K562 (cell line): Measurements from ENCODE around the gene DOCK6. TPM values are rescaled to one million over a fixed set of nuclear protein-coding genes. Genes with fewer than 3 reads are reported as not detected.

Experiments
- ESRRA ChIP-seq: fragments of 450-650 bp; IDR thresholded peaks from 2 replicates; pipeline ENCODE4 v1.6.1; 2014; ENCODE audit warnings: low read depth, mild to moderate bottlenecking, moderate library complexity, borderline replicate concordance
- FOXO4 ChIP-seq: fragments of 450-650 bp; formaldehyde crosslinking; IDR thresholded peaks from 2 replicates; pipeline ENCODE4 v1.4.0; 2020; ENCODE audit warnings: mild to moderate bottlenecking, moderate library complexity
- HDAC1 ChIP-seq, 2 experiments: fragments of 450-650 bp; IDR thresholded peaks; 2 replicates each; pipeline ENCODE4 v1.6.1; 2016 to 2017; ENCODE audit warnings: inconsistent platforms in 1 of 2, mild to moderate bottlenecking in 1 of 2, moderate library complexity in 1 of 2
- HINFP ChIP-seq: fragments of 450-650 bp; conservative IDR thresholded peaks from 2 replicates; pipeline ENCODE4 v1.6.1; 2016; ENCODE audit warnings: missing genetic modification characterization, low read depth, mild to moderate bottlenecking, control low read depth, missing compliant biosample characterization
- HNRNPLL ChIP-seq: fragments of 200-400 bp; formaldehyde crosslinking; IDR thresholded peaks from 2 replicates; pipeline ENCODE4 v1.6.1; 2017; ENCODE audit warnings: low read length, low read depth, mild to moderate bottlenecking; ENCODE audit not compliant: poor library complexity, severe bottlenecking
- JUND ChIP-seq, 2 experiments: IDR thresholded peaks; 2 replicates in 1 of 2; 3 replicates in 1 of 2; pipeline ENCODE4 v1.6.1; 2011; ENCODE audit warnings: borderline replicate concordance in 2 of 2, low read depth in 2 of 2, low read length in 2 of 2, improper control_type of control experiment in 1 of 2, missing biosample characterization in 1 of 2, missing genetic modification characterization in 1 of 2, missing genetic modification reagents in 1 of 2
- MTA3 ChIP-seq: fragments of 450-650 bp; formaldehyde crosslinking; IDR thresholded peaks from 2 replicates; pipeline ENCODE4 v1.6.1; 2017; ENCODE audit warnings: mild to moderate bottlenecking, borderline replicate concordance
- RERE ChIP-seq: sonication (generic); formaldehyde crosslinking; IDR thresholded peaks from 2 replicates; pipeline ENCODE4 v1.8.0; 2023; ENCODE audit warnings: missing genetic modification reagents, mild to moderate bottlenecking, borderline replicate concordance
- SMC3 ChIP-seq: conservative IDR thresholded peaks from 2 replicates; pipeline ENCODE4 v1.6.1; 2011; ENCODE audit warnings: low read depth, low read length, improper control_type of control experiment; ENCODE audit not compliant: insufficient read depth
- STAT5B ChIP-seq: fragments of 250-450 bp; sonication (Bioruptor Pico); IDR thresholded peaks from 2 replicates; pipeline ENCODE4 v1.8.0; 2021; ENCODE audit warnings: mild to moderate bottlenecking, inconsistent platforms
- STAT6 ChIP-seq: sonication (generic); formaldehyde crosslinking; IDR thresholded peaks from 2 replicates; pipeline ENCODE4 v1.8.1; 2023; ENCODE audit warnings: mild to moderate bottlenecking, missing genetic modification reagents
- ZNF140 ChIP-seq: fragments of 250-450 bp; sonication (Bioruptor Pico); IDR thresholded peaks from 2 replicates; pipeline ENCODE4 v1.8.0; 2021; ENCODE audit warnings: moderate library complexity, mild to moderate bottlenecking, inconsistent platforms
- ZNF695 ChIP-seq: fragments of 450-650 bp; formaldehyde crosslinking; IDR thresholded peaks from 2 replicates; pipeline ENCODE4 v1.4.0; 2020; ENCODE audit warnings: mild to moderate bottlenecking, moderate library complexity
- polyA plus RNA-seq, 8 experiments: library from polyadenylated mRNA; depleted of rRNA in 4 of 8; stranded (reverse) in 5 of 8; unstranded in 3 of 8; fragments of >200 nt; fragmentation: Nextera tagmentation in 2 of 8; fragmentation: Illumina TruSeq in 1 of 8; extraction: Ambion mirVana in 2 of 8; extraction: Trizol in 1 of 8; gene quantifications; 2 replicates each; pipeline versions ENCODE4 v1.2.1 to v1.2.3, GENCODE V29; 2011 to 2014; ENCODE audit warnings: inconsistent platforms in 1 of 8, missing spikeins in 1 of 8
- total RNA-seq, 7 experiments: library from RNA; depleted of rRNA in 6 of 7; stranded (reverse); fragments of >200 nt in 6 of 7; fragmentation: Illumina TruSeq in 2 of 7; extraction: Trizol in 2 of 7; gene quantifications; 2 replicates each; pipeline versions ENCODE4 v1.2.1 to v1.2.3, GENCODE V29; 2011 to 2021; ENCODE audit warnings: low replicate concordance in 1 of 7

The DOCK6 gene
- total and polyA plus RNA-seq, 9 of the 15 experiments (the other 6 are each of a cell fraction or from before 2014, with no cell fraction given), result 0.35 to 19.3 (median 3.8) TPM

GRCh38 chr19:11197291-11198174 lies 64.8 kb downstream of the DOCK6 start, which contains the start of gene KANK2 (continued):
- peak in 1 of 2 experiments; percentile 50; a peak in 2 of 4 replicates for TF ChIP-seq HDAC1 (IDR thresholded peaks at IDR 0.05)
- no peak for TF ChIP-seq FOXO4 (CRISPR knock-in tag)
- no peak for TF ChIP-seq ZNF140 (CRISPR knock-in tag)
- no peak for TF ChIP-seq STAT5B (CRISPR knock-in tag)
- TF ChIP-seq HINFP (tag), result no peak
- peak; percentile 51; the same call in 1 of the 2 replicates for TF ChIP-seq MTA3
- no peak for TF ChIP-seq RERE
- TF ChIP-seq ZNF695 (CRISPR knock-in tag), result no peak
- no peak for TF ChIP-seq STAT6 (CRISPR knock-in tag)
- no peak for TF ChIP-seq JUND (IDR thresholded peaks at IDR 0.05; ENCODE audit: borderline replicate concordance, low read depth, low read length)
- TF ChIP-seq JUND (tag; IDR thresholded peaks at IDR 0.05; ENCODE audit: borderline replicate concordance, low read depth, low read length), result no peak
- TF ChIP-seq HNRNPLL, result no peak
- peak; percentile 57 for TF ChIP-seq ESRRA
- TF ChIP-seq SMC3, result 0 out of 2 replicates have a peak, but pooled peaks have one; percentile 25
